ENCODE data around the gene TRPT1.

The TRPT1 gene

DNA sequence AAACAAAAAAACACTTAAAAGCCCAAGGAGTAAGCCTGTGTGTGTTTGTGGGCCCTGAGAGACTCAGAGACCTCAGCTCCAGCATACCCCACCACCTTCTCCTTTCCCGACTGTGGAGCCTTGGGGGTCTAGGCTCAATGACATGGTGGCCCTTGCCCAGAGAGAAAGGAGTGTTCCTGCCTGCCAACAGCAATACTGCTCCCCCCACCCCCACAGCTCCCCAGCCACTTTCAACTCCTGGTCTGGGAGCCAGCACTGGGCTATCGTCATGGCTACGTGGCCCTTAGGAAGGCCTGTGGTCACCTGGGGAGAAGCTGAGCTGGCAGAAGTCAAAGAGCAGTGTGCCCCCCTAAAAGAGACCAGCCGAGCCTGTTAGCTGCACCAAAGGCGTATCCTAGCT, 18.1 kb upstream of the TRPT1 start:
- no peak for DNase-seq

DNA sequence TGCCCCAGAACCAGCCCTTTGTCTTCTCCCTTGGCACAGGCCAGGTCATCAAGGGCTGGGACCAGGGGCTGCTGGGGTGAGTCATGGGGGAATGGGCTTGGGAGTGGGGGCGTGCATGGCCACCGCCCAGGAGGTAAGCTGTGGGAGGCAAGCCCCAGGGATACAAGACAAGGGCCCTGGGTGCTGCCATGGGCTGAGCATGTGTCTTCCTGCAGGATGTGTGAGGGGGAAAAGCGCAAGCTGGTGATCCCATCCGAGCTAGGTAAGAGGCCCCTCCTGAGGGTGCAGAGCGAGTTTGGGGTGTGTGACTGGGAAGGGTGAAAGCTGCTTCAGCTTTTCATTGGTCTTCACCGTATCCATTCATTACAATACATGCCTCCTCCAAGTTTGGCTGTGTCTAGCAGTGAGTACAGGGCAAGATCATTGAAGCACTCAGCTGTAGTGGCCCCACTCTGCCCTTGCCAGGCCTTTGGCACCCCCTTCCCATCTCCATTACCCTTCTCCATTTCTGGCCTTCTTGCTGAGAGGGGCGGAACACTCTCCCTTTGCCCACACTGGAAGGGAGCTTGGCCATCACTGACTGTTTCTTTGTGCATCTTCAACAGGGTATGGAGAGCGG, 17.4 kb upstream of the TRPT1 start:
- DNase-seq: no peak

DNA sequence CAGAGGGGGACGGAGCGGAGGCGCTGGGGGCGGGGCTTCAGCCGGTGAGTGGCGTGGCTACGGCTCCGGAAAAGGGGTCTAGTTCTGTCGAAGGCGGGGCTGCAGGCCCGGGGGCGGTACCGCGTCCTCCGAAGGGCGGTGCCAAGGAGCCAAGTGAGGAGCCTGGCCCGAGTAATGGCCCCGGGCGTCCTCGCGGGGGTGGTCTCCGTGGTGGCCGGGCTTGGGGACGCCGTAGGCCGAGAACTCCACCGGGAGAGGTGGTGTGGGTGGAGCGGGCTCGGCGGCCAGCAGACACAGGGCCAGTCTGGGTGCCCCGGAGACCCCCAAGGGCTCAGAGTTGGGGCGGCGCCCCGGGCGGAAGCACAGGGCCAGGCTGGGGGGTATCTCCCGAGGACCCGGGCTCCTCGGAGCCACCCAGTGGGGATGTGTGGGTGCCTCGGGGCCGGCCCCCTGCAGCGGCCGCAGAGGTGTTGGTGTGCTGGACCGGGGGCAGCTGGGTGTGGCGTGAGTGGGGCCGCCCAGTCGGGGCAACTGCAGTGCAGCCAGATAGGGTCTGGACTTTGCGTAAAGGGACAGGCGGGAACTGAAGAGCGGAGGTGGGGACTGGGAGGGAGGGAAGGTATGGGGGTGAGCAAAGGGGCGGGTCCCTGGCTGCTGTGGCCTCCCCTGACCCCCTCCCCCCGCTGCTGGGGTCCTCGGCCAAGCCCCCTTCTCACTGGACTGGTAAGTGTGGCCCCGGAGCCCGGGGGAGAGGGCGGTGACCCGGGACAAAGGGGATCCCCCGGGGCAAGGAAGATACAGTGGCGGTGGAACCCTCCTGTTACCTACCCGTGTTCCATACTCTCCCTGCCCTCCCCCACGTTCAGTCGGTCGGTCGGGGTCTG, 15.7 kb upstream of the TRPT1 start:
- no peak for DNase-seq

GRCh38 chr11:64241241-64241490, 15.2 kb upstream of the TRPT1 start:
- DNase-seq: peak; percentile 99

DNA sequence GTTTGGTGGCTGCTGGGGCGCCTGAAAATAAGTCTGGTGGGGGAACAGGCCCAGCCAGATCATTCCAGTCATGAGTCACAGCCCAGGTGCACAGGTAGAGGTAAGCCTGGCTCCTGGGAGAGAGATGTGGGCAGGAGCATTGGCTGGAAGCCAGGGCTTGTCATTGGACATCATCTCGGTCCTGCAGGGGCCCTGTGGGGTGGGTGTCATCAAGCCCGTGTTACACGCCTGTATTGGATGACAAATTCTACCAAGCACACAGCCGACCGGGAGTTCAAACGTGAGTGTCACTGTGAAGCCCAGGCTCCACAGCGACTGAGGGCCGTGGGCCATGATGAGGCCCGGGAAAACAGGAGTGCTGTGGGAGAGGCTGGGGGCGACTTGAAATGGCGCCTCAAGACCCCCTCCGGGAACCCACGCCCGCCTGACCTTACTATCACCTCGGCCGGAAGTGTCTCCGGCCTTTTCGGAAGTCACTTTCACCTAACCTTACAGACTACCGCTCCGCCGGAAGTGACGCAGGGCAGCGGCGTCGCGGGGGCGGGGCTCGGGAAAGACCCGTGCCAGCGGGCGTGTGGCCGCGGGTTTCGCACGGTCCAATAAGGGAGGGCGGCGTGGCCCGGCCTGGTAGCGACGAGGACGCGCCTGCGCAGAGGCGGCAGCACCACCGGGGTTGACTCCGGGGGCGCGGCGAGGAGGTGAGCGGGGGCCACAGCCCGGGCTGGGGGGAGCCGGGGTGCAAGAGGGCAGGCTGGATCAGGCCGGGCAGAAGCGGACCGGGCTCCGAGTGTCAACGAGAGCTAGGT, 14.7 kb upstream of the TRPT1 start, which contains the start of gene FKBP2:
FKBP2 (plus strand) TSS at position 661 of the 806 bp plus-strand sequence. CDS start 1,293 bp downstream, outside the sequence.
- DNase-seq: peak; percentile 97

DNA sequence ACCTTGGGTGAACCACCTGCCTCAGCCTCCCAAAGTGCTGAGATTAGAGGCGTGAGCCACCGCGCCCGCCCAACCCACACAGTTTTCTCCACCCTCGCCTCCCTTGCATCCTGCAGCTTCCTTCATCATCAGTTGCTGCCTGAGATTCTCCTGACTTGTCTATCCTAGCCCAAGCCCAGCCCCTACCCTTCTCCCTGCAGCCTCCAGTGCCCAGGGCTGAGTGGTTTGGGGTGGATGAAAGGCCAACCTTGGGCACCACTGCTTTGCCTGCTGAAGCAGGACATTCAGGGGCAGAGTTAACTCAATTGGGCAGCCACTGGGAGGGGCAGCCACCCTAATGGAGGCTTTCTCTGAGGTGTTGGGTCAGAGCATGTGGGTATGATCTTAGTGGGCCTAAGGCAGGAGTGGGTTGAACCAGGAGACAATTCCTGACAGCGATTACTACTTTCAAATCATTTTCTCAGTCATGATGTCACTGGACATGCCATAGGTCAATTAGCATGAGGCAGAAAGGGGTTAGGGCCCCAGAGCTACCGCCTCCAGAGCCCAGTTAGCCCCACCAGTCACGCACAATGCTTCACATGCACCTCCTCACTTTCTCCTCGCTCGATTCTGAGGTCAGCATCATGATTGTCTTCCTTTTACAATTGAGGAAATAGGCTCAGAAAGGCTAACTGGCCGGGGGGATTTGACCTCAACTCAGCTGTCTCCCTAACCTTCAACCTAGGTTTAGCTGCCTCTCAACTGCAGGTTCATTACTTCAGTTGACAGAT, 13.9 kb upstream of the TRPT1 start:
- no peak for DNase-seq

GRCh38 chr11:64238999-64239398, 13.0 kb upstream of the TRPT1 start:
- no peak for DNase-seq

DNA sequence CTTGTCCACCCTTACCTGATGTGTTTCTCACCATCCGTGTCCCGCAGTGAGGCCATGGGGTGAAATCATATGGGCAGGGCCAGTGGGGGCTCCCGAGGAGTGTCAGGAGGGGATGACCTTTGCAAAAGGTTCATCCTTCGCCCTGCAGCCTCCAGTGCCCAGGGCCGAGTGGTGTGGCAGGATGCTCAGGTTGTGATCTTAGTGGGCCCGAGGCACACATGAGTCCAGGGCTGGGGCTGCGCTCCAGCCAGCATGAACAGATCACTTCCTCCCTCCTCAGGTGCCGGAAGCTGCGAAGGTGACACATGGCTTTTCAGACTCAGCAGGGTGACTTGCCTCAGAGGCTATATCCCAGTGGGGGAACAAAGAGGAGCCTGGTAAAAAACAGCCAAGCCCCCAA, 12.1 kb upstream of the TRPT1 start:
- DNase-seq: no peak

DNA sequence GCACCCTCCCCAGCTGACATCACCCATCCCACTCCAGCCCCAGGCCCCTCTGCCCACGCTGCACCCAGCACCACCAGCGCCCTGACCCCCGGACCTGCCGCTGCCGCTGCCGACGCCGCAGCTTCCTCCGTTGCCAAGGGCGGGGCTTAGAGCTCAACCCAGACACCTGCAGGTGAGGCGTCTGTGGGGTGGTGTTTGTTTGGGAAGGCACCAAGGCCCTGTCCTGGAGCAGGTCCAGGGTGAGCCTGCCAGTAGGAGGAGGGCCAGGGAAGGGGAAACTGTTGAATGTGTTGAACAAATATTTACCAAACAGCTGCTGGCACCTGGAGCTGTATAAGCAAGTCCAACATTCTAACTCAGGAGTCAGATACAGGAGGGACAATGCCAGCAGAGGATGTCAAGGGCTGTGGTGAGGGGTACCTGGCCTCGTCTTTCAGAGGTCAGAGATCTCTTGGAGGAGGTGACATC, 11.5 kb upstream of the TRPT1 start:
- DNase-seq: no peak

DNA sequence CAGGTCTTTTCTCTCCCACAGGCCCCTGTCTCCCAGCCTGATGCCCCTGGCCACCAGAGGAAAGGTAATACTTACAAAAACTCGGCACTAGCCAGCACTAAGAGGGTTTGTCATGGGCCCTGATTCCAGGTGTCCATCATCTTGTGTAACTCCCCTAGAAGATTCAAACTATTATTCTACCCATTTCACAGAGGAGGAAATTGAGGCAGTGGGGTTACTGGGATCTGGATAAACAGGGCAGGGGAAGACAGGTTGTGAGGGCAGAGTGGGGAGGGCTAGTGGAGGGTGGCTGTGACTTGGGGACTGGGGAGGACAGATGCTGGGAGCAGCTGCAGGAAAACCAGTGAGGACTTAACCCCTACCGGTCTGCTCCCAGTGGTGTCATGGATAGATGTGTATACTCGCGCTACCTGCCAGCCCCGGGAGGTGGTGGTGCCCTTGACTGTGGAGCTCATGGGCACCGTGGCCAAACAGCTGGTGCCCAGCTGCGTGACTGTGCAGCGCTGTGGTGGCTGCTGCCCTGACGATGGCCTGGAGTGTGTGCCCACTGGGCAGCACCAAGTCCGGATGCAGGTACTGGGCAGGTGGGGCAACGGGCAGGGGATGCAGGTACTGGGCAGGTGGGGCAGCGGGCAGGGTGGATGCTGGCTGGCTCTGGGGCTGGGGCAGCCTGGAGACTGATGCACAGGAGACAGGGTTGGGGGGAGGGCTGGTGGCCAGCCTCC, 9.6 kb upstream of the TRPT1 start:
- DNase-seq: no peak

GRCh38 chr11:64234647-64235379, 8.8 kb upstream of the TRPT1 start:
- no peak for DNase-seq

DNA sequence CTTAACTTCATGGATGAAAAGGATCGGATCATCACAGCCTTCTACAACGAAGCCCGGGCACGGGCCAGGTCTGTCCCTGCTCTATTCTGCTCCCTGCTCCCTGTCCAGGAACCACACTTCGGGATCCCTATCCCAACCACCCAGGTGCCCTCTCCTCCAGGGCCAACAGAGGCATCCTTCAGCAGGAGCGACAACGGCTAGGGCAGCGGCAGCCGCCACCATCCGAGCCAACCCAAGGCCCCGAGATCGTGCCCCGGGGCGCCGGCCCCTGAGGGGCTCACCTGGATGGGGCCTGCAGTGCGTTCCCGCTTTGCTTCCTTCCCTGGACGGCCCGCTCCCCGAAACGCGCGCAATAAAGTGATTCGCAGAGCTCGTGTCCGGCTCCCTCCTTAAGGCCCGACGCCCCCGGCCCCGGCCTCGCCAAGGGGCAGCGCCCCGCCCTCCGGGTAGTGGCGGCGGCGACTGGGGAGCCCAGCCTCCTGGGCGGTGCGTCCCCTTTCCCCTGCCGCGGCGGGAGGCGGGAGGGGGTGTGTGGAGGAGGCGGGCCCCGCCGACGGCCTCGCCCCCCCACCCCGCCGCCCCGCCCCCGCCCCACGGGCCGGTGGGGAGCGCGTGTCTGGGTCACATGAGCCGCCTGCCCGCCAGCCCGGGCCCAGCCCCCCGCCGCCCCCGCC, 8.1 kb upstream of the TRPT1 start, which contains the start of gene VEGFB:
VEGFB (plus strand) TSS at position 672 of the 674 bp plus-strand sequence. CDS start 250 bp downstream, outside the sequence.
- DNase-seq: peak; percentile 65

- DNase-seq: no peak
Observed at GRCh38 chr11:64232967-64233315, 7.0 kb upstream of the TRPT1 start.

DNA sequence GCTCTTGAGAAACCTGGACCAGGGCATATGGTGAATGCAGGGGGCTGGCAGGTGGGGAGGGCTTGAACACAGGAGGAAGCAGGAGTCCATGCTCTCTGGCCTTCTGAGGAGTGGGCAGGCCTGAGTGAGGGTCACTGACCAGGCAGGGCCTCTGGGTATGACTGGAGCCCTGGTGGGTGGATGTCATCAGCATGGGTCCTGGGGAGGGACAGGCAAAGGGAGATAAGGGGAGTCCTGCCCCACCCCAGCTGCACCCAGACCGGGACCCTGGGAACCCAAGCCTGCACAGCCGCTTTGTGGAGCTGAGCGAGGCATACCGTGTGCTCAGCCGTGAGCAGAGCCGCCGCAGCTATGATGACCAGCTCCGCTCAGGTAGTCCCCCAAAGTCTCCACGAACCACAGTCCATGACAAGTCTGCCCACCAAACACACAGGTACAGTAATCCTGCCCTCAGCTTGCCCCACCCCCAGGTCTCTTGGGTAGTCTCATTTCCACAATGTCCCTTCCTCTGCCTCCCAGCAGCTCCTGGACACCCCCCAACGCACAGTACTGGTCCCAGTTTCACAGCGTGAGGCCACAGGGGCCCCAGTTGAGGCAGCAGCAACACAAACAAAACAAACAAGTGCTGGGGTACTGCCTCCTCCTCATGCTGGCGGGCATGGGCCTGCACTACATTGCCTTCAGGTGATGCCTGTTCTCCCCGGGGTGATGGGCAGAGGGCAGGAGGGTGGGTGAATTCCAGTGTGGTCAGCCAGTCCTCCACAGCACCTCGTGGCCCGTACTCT, 6.4 kb upstream of the TRPT1 start:
- no peak for DNase-seq

- no peak for DNase-seq
Observed at GRCh38 chr11:64231546-64231945, 5.6 kb upstream of the TRPT1 start.

DNA sequence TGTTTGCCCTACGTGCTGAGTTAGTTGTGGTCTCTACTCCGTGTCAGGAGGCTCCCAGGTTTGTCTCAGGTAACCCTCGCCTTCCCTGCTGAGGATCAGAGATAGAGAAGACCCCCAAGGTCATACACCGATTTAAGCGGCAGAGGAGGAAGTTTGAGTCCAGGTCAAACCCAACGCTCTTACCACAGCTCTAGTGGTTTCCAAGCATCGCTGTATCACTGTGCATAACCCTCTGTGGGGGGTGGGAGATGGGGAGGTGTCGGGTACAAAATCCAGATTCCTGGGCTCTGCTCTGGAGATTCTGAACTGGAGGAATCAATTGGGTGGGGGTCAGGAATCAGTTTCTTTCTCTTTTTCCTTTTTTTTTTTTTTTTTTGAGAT, 5.0 kb upstream of the TRPT1 start:
- no peak for DNase-seq

DNA sequence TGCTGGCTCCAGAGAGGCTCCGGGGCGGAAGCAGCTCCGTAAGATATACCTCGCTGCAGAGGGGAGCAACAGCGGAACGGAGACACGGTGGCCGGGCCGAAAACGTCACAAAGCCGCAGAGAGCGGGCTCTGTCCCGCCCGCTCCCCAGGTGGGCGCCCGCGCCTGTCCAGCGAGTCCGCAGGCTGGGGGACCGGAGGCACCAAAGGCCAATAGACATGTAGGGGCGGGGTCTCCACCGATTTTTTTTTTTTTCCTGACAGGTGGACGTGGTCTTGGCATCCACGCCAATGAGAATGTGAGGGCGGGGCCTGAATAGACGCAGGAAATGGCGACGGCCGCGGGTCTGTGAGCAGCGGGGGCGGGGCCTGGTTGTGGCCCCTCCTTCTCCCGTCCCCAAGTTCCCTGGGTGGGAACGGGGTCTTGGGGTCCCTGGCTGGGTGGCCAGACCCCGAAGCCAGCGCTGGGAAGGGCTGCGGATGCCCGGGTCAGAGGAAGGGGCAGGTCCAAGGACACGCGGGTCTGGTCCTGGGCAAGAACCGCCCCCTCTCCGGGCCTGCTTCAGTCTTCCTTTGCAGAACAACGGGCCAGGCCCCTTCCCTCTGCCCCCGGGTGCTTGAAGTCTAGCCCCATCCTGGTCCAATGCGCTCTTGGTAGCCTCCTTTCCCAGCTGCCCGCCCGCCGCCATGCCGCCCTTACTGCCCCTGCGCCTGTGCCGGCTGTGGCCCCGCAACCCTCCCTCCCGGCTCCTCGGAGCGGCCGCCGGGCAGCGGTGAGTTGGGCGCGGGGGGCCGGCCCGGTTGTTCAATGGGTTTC, 4.4 kb upstream of the TRPT1 start, which contains the start of gene DNAJC4:
DNAJC4 (plus strand) TSS at position 378 of the 814 bp plus-strand sequence; CDS start at position 685, 307 bp downstream.
- peak; percentile 87 for DNase-seq

DNA sequence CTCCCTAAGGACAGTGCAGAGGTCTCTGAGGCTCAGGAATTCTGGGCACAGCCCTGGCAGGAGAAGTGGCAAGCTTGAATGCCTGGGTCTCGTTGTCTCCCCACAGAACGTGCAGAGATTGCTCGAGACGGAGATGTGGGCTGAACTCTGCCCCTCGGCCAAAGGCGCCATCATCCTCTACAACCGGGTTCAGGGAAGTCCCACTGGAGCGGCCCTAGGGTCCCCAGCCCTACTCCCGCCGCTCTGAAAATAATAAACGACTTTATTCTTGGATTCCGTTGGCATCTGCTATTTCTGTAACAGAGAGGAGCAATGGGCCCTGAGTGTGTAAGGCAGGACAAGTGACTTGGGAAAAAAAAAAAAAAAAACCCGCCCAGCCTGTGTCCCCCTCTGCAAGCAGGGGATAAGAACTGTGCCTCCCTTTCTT, 3.8 kb upstream of the TRPT1 start:
- no peak for DNase-seq
